Uterus (tissue), 2 donors: ENCODE data around the gene SLC30A2.

Source experiments
- CTCF ChIP-seq, 4 experiments: fragments of 200-600 bp in 2 of 4; fragments of 450-650 bp in 2 of 4; sonication (generic) in 2 of 4; IDR thresholded peaks; one replicate each; pipeline ENCODE4 v1.5.1; 2016 to 2019; ENCODE audit warnings: antibody characterized with exemption in 4 of 4, mild to moderate bottlenecking in 2 of 4, moderate library complexity in 1 of 4
- POLR2A ChIP-seq, 2 donors: fragments of 450-650 bp; IDR thresholded peaks; one replicate each; pipeline ENCODE4 v1.6.1; 2016; ENCODE audit warnings: antibody characterized with exemption in 2 of 2, mild to moderate bottlenecking in 1 of 2, moderate library complexity in 1 of 2

GRCh38 chr1:26075421-26076144 lies 29.7 kb upstream of the SLC30A2 start:
- TF ChIP-seq CTCF (IDR thresholded peaks at IDR 0.05): no peak
- no peak for TF ChIP-seq POLR2A (IDR thresholded peaks at IDR 0.05)
